Transverse colon (tissue), 4 donors: ENCODE data around the gene TLR5. TPM values are rescaled to one million over a fixed set of nuclear protein-coding genes. Genes with fewer than 3 reads are reported as not detected.

ENCODE experiments used
- DNase-seq: peaks from one replicate; pipeline ENCODE4 v3.0.0-alpha.2; 2019
- H3K27ac ChIP-seq, 4 donors: fragments of 200-600 bp; sonication (generic); 2 replicates each; pipeline ENCODE4 v1.5.1; 2016 to 2018; ENCODE audit warnings: inconsistent platforms in 4 of 4
- H3K27me3 ChIP-seq: fragments of 200-600 bp; sonication (generic); 2 replicates; pipeline ENCODE4 v1.5.1; 2017; ENCODE audit warnings: inconsistent platforms
- H3K36me3 ChIP-seq, 4 donors: fragments of 200-600 bp; sonication (generic); 2 replicates each; pipeline ENCODE4 v1.5.1; 2017 to 2019; ENCODE audit warnings: inconsistent platforms in 4 of 4
- H3K4me1 ChIP-seq, 4 donors: fragments of 200-600 bp; sonication (generic); 2 replicates each; pipeline ENCODE4 v1.5.1; 2017 to 2020; ENCODE audit warnings: inconsistent platforms in 4 of 4
- H3K4me3 ChIP-seq, 4 donors: fragments of 200-600 bp; sonication (generic); 1 replicate in 1 of 4; 2 replicates in 3 of 4; pipeline versions ENCODE4 v1.5.1 to v1.6.1; 2017 to 2019; ENCODE audit warnings: inconsistent platforms in 4 of 4
- H3K9me3 ChIP-seq, 2 donors: fragments of 200-600 bp; sonication (generic); 2 replicates each; pipeline ENCODE4 v1.5.1; 2017 to 2019; ENCODE audit warnings: inconsistent platforms in 2 of 2
- CTCF ChIP-seq, 5 experiments: fragments of 200-600 bp in 3 of 5; fragments of 450-650 bp in 2 of 5; sonication (generic) in 3 of 5; IDR thresholded peaks; 1 replicate in 2 of 5; 2 replicates in 3 of 5; pipeline ENCODE4 v1.5.1; 2016 to 2017; ENCODE audit warnings: antibody characterized with exemption in 5 of 5, inconsistent platforms in 3 of 5, mild to moderate bottlenecking in 2 of 5, moderate library complexity in 1 of 5
- EP300 ChIP-seq: sonication (generic); formaldehyde crosslinking; IDR thresholded peaks from one replicate; pipeline ENCODE4 v1.6.1; 2017; ENCODE audit warnings: antibody characterized with exemption, low read depth
- POLR2A ChIP-seq: fragments of 450-650 bp; IDR thresholded peaks from one replicate; pipeline ENCODE4 v1.6.1; 2016; ENCODE audit warnings: antibody characterized with exemption, mild to moderate bottlenecking, moderate library complexity
- POLR2AphosphoS5 ChIP-seq, 3 donors: sonication (generic); formaldehyde crosslinking; IDR thresholded peaks; one replicate each; pipeline ENCODE4 v1.6.1; 2016; ENCODE audit warnings: antibody characterized with exemption in 3 of 3
- WGBS, 2 donors: methylation state at CpG; one replicate each; pipeline ENCODE4 v1.1.5; 2018; ENCODE audit warnings: low coverage in 1 of 2; 5-methylcytosine and 5-hydroxymethylcytosine counted together
- in situ Hi-C, 4 donors: fragments of 200-750 bp; cut with MboI; loops; one replicate each; pipeline versions ENCODE4 v1.15.0 to v1.15.1; 2017; ENCODE audit warnings: low sequenced_read_pairs in 3 of 4, low pct_ligation_motif_present in 1 of 4, low pct_unique_long_range_greater_than_20kb in 1 of 4
- intact Hi-C: fragments of 100-400 bp; cut with DNase I; formaldehyde crosslinking; loops from one replicate; pipeline ENCODE4 v1.15.1; 2023; ENCODE audit warnings: low total_unique reads
- total RNA-seq, 4 donors: library from RNA; depleted of rRNA; stranded (reverse); fragments of >200 nt; gene quantifications; one replicate each; pipeline ENCODE4 v1.1.0, GENCODE V29; 2016

The TLR5 gene
- total RNA-seq, 4 donors from 2014 or later: 1.9 to 9.4 (median 3.8) TPM; not detected in 1

GRCh38 chr1:223147409-223147808 is 4.4 kb upstream of the TLR5 start:
- in situ Hi-C loops: no loop called here

GRCh38 chr1:223146745-223147144 is 3.7 kb upstream of the TLR5 start:
- no peak for DNase-seq
- H3K4me1 ChIP-seq: peaks cover 4 to 16% (median 13%) of the 10 kb centered on the region in 4 donors
- H3K27ac ChIP-seq: no peak overlapping the region
- H3K9me3 ChIP-seq: no peaks in the 10 kb centered on the region
- intact Hi-C loops (loop anchor here (10.0 kb wide), 1 partner anchor 538 kb away; no protein-coding TSS in a partner anchor), in situ Hi-C loops (no loop called here)
- no peaks in the 10 kb centered on the region for H3K27me3 ChIP-seq
- H3K4me3 ChIP-seq: no peak overlapping the region
- WGBS, 2 donors: 91 to 94% methylated on average over 2 of the region's 2 CpGs
- TF ChIP-seq POLR2AphosphoS5 (IDR thresholded peaks at IDR 0.05) (no peak), CTCF (IDR thresholded peaks at IDR 0.05) (no peak), EP300 (no peak), POLR2A (no peak)
- H3K36me3 ChIP-seq: no peaks in the 10 kb centered on the region

More at GRCh38 chr1:223147409-223147808, 4.4 kb upstream of the TLR5 start:
- H3K4me3 ChIP-seq: no peak overlapping the region
- intact Hi-C loops: loop anchor here (10.0 kb wide), 1 partner anchor 537 kb away; no protein-coding TSS in a partner anchor
- H3K27ac ChIP-seq: no peak overlapping the region
- 94 to 100% methylated on average over 2 of the region's 2 CpGs for WGBS, 2 donors
- no peaks in the 10 kb centered on the region for H3K36me3 ChIP-seq
- H3K4me1 ChIP-seq: peaks cover 4 to 15% (median 13%) of the 10 kb centered on the region in 4 donors
- DNase-seq: no peak
- no peaks in the 10 kb centered on the region for H3K9me3 ChIP-seq
- no peaks in the 10 kb centered on the region for H3K27me3 ChIP-seq
- TF ChIP-seq POLR2A: no peak
- no peak for TF ChIP-seq EP300
- no peak for TF ChIP-seq CTCF (IDR thresholded peaks at IDR 0.05)
- no peak for TF ChIP-seq POLR2AphosphoS5 (IDR thresholded peaks at IDR 0.05)

- TF ChIP-seq CTCF (IDR thresholded peaks at IDR 0.05) (no peak), POLR2AphosphoS5 (IDR thresholded peaks at IDR 0.05) (no peak), POLR2A (no peak), EP300 (no peak)
- H3K4me1 ChIP-seq: peaks cover 4 to 23% (median 22%) of the 10 kb centered on the region in 4 donors
- H3K27me3 ChIP-seq: no peaks in the 10 kb centered on the region
- no peak for DNase-seq
- no peak overlapping the region for H3K27ac ChIP-seq
- in situ Hi-C loops: no loop called here
- H3K4me3 ChIP-seq: no peak overlapping the region
- H3K9me3 ChIP-seq: no peaks in the 10 kb centered on the region
- intact Hi-C loops: loop anchor here (10.0 kb wide), 1 partner anchor 540 kb away; no protein-coding TSS in a partner anchor
- no peaks in the 10 kb centered on the region for H3K36me3 ChIP-seq
- WGBS, 2 donors: 90 to 91% methylated on average over 5 of the region's 5 CpGs
Observed at GRCh38 chr1:223144914-223145313, 1.9 kb upstream of the TLR5 start.

- Histone ChIP-seq H3K36me3 (no peaks in the 10 kb centered on the region), H3K9me3 (no peaks in the 10 kb centered on the region), H3K4me1 (peaks cover 4 to 23% (median 22%) of the 10 kb centered on the region in 4 donors), H3K27ac (no peak overlapping the region), H3K27me3 (no peaks in the 10 kb centered on the region), H3K4me3 (no peak overlapping the region)
- WGBS, 2 donors: 70% methylated on average over 4 of the region's 4 CpGs; no CpG with 5 or more reads in 1 of the 2 donors
- intact Hi-C loops (loop anchor here (10.0 kb wide), 1 partner anchor 540 kb away; no protein-coding TSS in a partner anchor), in situ Hi-C loops (no loop called here)
- DNase-seq: no peak
- no peak for TF ChIP-seq EP300
- no peak for TF ChIP-seq POLR2A
- no peak for TF ChIP-seq CTCF (IDR thresholded peaks at IDR 0.05)
- no peak for TF ChIP-seq POLR2AphosphoS5 (IDR thresholded peaks at IDR 0.05)
Observed at GRCh38 chr1:223144431-223144830, 1.4 kb upstream of the TLR5 start.
